Stimulated activated CD8-positive, alpha-beta memory T cell treated with anti-CD3 and anti-CD28 coated beads, Interleukin-4, amount 100 ng/mL, for 48 hours (primary cell): Measurements from ENCODE around the gene CNTFR.
A peak's percentile ranks its signal among the peaks of the same experiment; 100 is the strongest.

Experiments
- DNase-seq: peaks from one replicate; pipeline ENCODE4 v3.0.0-alpha.2; 2020

The CNTFR gene

GRCh38 chr9:34570809-34571480 is 18.6 kb downstream of the CNTFR start:
- no peak for DNase-seq

- no peak for DNase-seq
Measured at GRCh38 chr9:34570376-34570775, 19.1 kb downstream of the CNTFR start.

- no peak for DNase-seq
Measured at GRCh38 chr9:34568774-34569173, 20.8 kb downstream of the CNTFR start.

GRCh38 chr9:34568133-34568532 is 21.4 kb downstream of the CNTFR start:
- DNase-seq = no peak

- DNase-seq = no peak
Measured at GRCh38 chr9:34566972-34567371, 22.6 kb downstream of the CNTFR start.

- DNase-seq = no peak
Measured at GRCh38 chr9:34566322-34566721, 23.2 kb downstream of the CNTFR start.

GRCh38 chr9:34565856-34566255 is 23.7 kb downstream of the CNTFR start:
- DNase-seq = no peak

GRCh38 chr9:34564617-34565016 is 24.9 kb downstream of the CNTFR start:
- DNase-seq = no peak

GRCh38 chr9:34563262-34563661 is 26.3 kb downstream of the CNTFR start:
- no peak for DNase-seq

GRCh38 chr9:34562135-34562745 is 27.3 kb downstream of the CNTFR start:
- peak; percentile 71 for DNase-seq

- no peak for DNase-seq
Measured at GRCh38 chr9:34560599-34561214, 28.8 kb downstream of the CNTFR start.

- DNase-seq = no peak
Measured at GRCh38 chr9:34559624-34560455, 29.7 kb downstream of the CNTFR start.

- no peak for DNase-seq
Measured at GRCh38 chr9:34558919-34559623, 30.5 kb downstream of the CNTFR start.

GRCh38 chr9:34558364-34558763 is 31.2 kb downstream of the CNTFR start:
- no peak for DNase-seq

- no peak for DNase-seq
Measured at GRCh38 chr9:34557426-34558321, 31.9 kb downstream of the CNTFR start.

GRCh38 chr9:34556949-34557348 is 32.6 kb downstream of the CNTFR start:
- DNase-seq = no peak

GRCh38 chr9:34555936-34556525 is 33.5 kb downstream of the CNTFR start:
- no peak for DNase-seq

GRCh38 chr9:34555500-34555899 is 34.0 kb downstream of the CNTFR start:
- DNase-seq = no peak

GRCh38 chr9:34555002-34555348 is 34.5 kb downstream of the CNTFR start:
- DNase-seq = no peak

- DNase-seq = no peak
Measured at GRCh38 chr9:34554211-34555001, 35.1 kb downstream of the CNTFR start.
